Mesendoderm (in vitro differentiated cells): ENCODE results near the gene SDF4.

Experiments
- DNase-seq: peaks from one replicate; pipeline ENCODE4 v3.0.0; 2013
- H2AK5ac ChIP-seq: 2 replicates; pipeline ENCODE4 v1.6.1; 2013; ENCODE audit warnings: low read length, inconsistent platforms
- H2BK120ac ChIP-seq: 2 replicates; pipeline ENCODE4 v1.6.1; 2013; ENCODE audit warnings: low read depth, mild to moderate bottlenecking, low read length, moderate library complexity, mixed read lengths
- H2BK15ac ChIP-seq: replicated peaks from 2 replicates; pipeline ENCODE4 v1.6.1; 2013; ENCODE audit warnings: low read depth, mild to moderate bottlenecking, moderate library complexity
- H2BK5ac ChIP-seq: 2 replicates; pipeline ENCODE4 v1.6.1; 2013; ENCODE audit warnings: low read length, inconsistent platforms
- H3K18ac ChIP-seq: 2 replicates; pipeline ENCODE4 v1.6.1; 2013; ENCODE audit warnings: mild to moderate bottlenecking, low read length, mixed read lengths
- H3K23ac ChIP-seq: one replicate; pipeline ENCODE4 v1.6.1; 2013; ENCODE audit warnings: low read length
- H3K27ac ChIP-seq: 2 replicates; pipeline ENCODE4 v1.5.1; 2013; ENCODE audit warnings: low read depth, mild to moderate bottlenecking, inconsistent platforms, low read length, moderate library complexity
- H3K27me3 ChIP-seq: 2 replicates; pipeline ENCODE4 v1.6.1; 2013; ENCODE audit warnings: low read length, control low read depth, mild to moderate bottlenecking, inconsistent platforms; ENCODE audit not compliant: insufficient read depth, poor library complexity
- H3K36me3 ChIP-seq: 2 replicates; pipeline ENCODE4 v1.6.1; 2013; ENCODE audit warnings: low read length, inconsistent platforms; ENCODE audit not compliant: control insufficient read depth, insufficient read depth
- H3K4ac ChIP-seq: one replicate; pipeline ENCODE4 v1.6.1; 2013; ENCODE audit warnings: low read depth, mild to moderate bottlenecking, low read length, moderate library complexity
- H3K4me1 ChIP-seq: 2 replicates; pipeline ENCODE4 v1.6.1; 2013; ENCODE audit warnings: low read depth, low read length, inconsistent platforms; ENCODE audit not compliant: control insufficient read depth
- H3K4me2 ChIP-seq: 2 replicates; pipeline ENCODE4 v1.6.1; 2013; ENCODE audit warnings: low read length
- H3K4me3 ChIP-seq: 2 replicates; pipeline ENCODE4 v1.5.1; 2013; ENCODE audit warnings: mild to moderate bottlenecking, low read length
- H3K56ac ChIP-seq: one replicate; pipeline ENCODE4 v1.6.1; 2013; ENCODE audit warnings: low read length
- H3K79me1 ChIP-seq: 2 replicates; pipeline ENCODE4 v1.6.1; 2013; ENCODE audit warnings: low read length, inconsistent platforms
- H3K79me2 ChIP-seq: 2 replicates; pipeline ENCODE4 v1.6.1; 2013; ENCODE audit warnings: mild to moderate bottlenecking, low read length; ENCODE audit not compliant: control insufficient read depth, insufficient read depth
- H3K9ac ChIP-seq: 2 replicates; pipeline ENCODE4 v1.6.1; 2013; ENCODE audit warnings: low read length, inconsistent platforms
- H4K5ac ChIP-seq: one replicate; pipeline ENCODE4 v1.6.1; 2013; ENCODE audit warnings: low read length
- H4K8ac ChIP-seq: one replicate; pipeline ENCODE4 v1.6.1; 2013; ENCODE audit warnings: low read depth, mild to moderate bottlenecking, control low read depth, low read length, moderate library complexity
- WGBS: extraction: QIAGEN DNeasy Blood & Tissue Kit; methylation state at CpG from one replicate; pipeline ENCODE4 v1.1.7; 2013; ENCODE audit warnings: low lambda C conversion rate, missing lambda C conversion rate; ENCODE audit not compliant: insufficient coverage; ENCODE audit errors: extremely low coverage; 5-methylcytosine and 5-hydroxymethylcytosine counted together

SDF4 gene

GRCh38 chr1:1242461-1243265, 10.9 kb upstream of the SDF4 start:
- Histone ChIP-seq H3K27ac (no peak overlapping the region), H2AK5ac (no peak overlapping the region), H3K23ac (no peak overlapping the region), H3K4ac (no peak overlapping the region), H3K56ac (no peak overlapping the region), H4K5ac (no peak overlapping the region), H3K79me1 (no peaks in the 10 kb centered on the region), H4K8ac (no peak overlapping the region), H2BK15ac (no peak overlapping the region), H3K4me1 (no peaks in the 10 kb centered on the region), H3K27me3 (no peaks in the 10 kb centered on the region), H3K9ac (no peak overlapping the region), H3K4me2 (no peak overlapping the region), H3K18ac (no peak overlapping the region), H3K36me3 (no peaks in the 10 kb centered on the region), H3K4me3 (no peak overlapping the region), H2BK120ac (no peak overlapping the region), H3K79me2 (no peaks in the 10 kb centered on the region), H2BK5ac (no peak overlapping the region)
- no CpG with 5 or more reads among the region's 41 CpGs for WGBS
- no peak for DNase-seq

GRCh38 chr1:1241588-1242219, 9.9 kb upstream of the SDF4 start:
- Histone ChIP-seq H3K56ac (no peak overlapping the region), H2AK5ac (no peak overlapping the region), H3K27ac (no peak overlapping the region), H3K9ac (no peak overlapping the region), H3K79me2 (no peaks in the 10 kb centered on the region), H2BK15ac (no peak overlapping the region), H3K23ac (no peak overlapping the region), H3K27me3 (no peaks in the 10 kb centered on the region), H3K4me1 (no peaks in the 10 kb centered on the region), H3K18ac (no peak overlapping the region), H2BK5ac (no peak overlapping the region), H3K4ac (no peak overlapping the region), H3K4me2 (no peak overlapping the region), H3K79me1 (no peaks in the 10 kb centered on the region), H4K5ac (no peak overlapping the region), H3K36me3 (no peaks in the 10 kb centered on the region), H4K8ac (no peak overlapping the region), H3K4me3 (no peak overlapping the region), H2BK120ac (no peak overlapping the region)
- no CpG with 5 or more reads among the region's 26 CpGs for WGBS
- no peak for DNase-seq

GRCh38 chr1:1240822-1241587, 9.2 kb upstream of the SDF4 start:
- no peaks in the 10 kb centered on the region for H3K36me3 ChIP-seq
- H2AK5ac ChIP-seq = no peak overlapping the region
- H4K8ac ChIP-seq = no peak overlapping the region
- no peaks in the 10 kb centered on the region for H3K79me2 ChIP-seq
- H3K4me3 ChIP-seq = no peak overlapping the region
- H3K4me1 ChIP-seq = no peaks in the 10 kb centered on the region
- no peak overlapping the region for H3K4ac ChIP-seq
- no peak overlapping the region for H3K4me2 ChIP-seq
- no peak overlapping the region for H3K56ac ChIP-seq
- no peak overlapping the region for H3K23ac ChIP-seq
- H2BK15ac ChIP-seq = no peak overlapping the region
- DNase-seq = no peak
- no peak overlapping the region for H2BK5ac ChIP-seq
- H3K9ac ChIP-seq = no peak overlapping the region
- no peaks in the 10 kb centered on the region for H3K27me3 ChIP-seq
- H3K18ac ChIP-seq = no peak overlapping the region
- no peak overlapping the region for H4K5ac ChIP-seq
- H3K27ac ChIP-seq = no peak overlapping the region
- no peaks in the 10 kb centered on the region for H3K79me1 ChIP-seq
- no peak overlapping the region for H2BK120ac ChIP-seq
- no CpG with 5 or more reads among the region's 23 CpGs for WGBS

- Histone ChIP-seq H3K27me3 (no peaks in the 10 kb centered on the region), H3K4me3 (no peak overlapping the region), H3K23ac (no peak overlapping the region), H3K9ac (no peak overlapping the region), H2AK5ac (no peak overlapping the region), H4K8ac (no peak overlapping the region), H3K18ac (no peak overlapping the region), H4K5ac (no peak overlapping the region), H3K36me3 (no peaks in the 10 kb centered on the region), H3K27ac (no peak overlapping the region), H3K79me2 (no peaks in the 10 kb centered on the region), H3K4me2 (no peak overlapping the region), H3K56ac (no peak overlapping the region), H3K79me1 (no peaks in the 10 kb centered on the region), H3K4ac (no peak overlapping the region), H2BK120ac (no peak overlapping the region), H2BK15ac (no peak overlapping the region), H3K4me1 (no peaks in the 10 kb centered on the region), H2BK5ac (no peak overlapping the region)
- no CpG with 5 or more reads among the region's 11 CpGs for WGBS
- DNase-seq = no peak
These were observed 8.5 kb upstream of the SDF4 start for GRCh38 chr1:1240348-1240732.

- no peaks in the 10 kb centered on the region for H3K36me3 ChIP-seq
- H3K79me2 ChIP-seq = no peaks in the 10 kb centered on the region
- H4K5ac ChIP-seq = no peak overlapping the region
- no peak overlapping the region for H3K4me3 ChIP-seq
- H3K4ac ChIP-seq = no peak overlapping the region
- H3K9ac ChIP-seq = no peak overlapping the region
- no peak overlapping the region for H3K18ac ChIP-seq
- no peak overlapping the region for H2AK5ac ChIP-seq
- H3K56ac ChIP-seq = no peak overlapping the region
- H3K23ac ChIP-seq = no peak overlapping the region
- DNase-seq = no peak
- no CpG with 5 or more reads among the region's 30 CpGs for WGBS
- no peak overlapping the region for H4K8ac ChIP-seq
- no peaks in the 10 kb centered on the region for H3K4me1 ChIP-seq
- no peak overlapping the region for H3K27ac ChIP-seq
- H3K79me1 ChIP-seq = no peaks in the 10 kb centered on the region
- H2BK5ac ChIP-seq = no peak overlapping the region
- no peak overlapping the region for H3K4me2 ChIP-seq
- H2BK15ac ChIP-seq = no peak overlapping the region
- H3K27me3 ChIP-seq = no peaks in the 10 kb centered on the region
- H2BK120ac ChIP-seq = no peak overlapping the region
These were observed 8.0 kb upstream of the SDF4 start for GRCh38 chr1:1239614-1240347.
